Glomerular visceral epithelial cell (primary cell): ENCODE data around the gene TET2.
A peak's percentile ranks its signal among the peaks of the same experiment; 100 is the strongest.

Experiments
- DNase-seq: peaks from one replicate; pipeline ENCODE4 v3.0.0-alpha.2; 2016; ENCODE audit errors: extremely low spot score

The TET2 gene

GRCh38 chr4:105146276-105147015 is at the start of gene TET2:
Gene TET2, plus strand, starts transcription at chr4:105146876. Its CDS starts 87,067 bp downstream, at chr4:105233943.
- DNase-seq = peak; percentile 88

- DNase-seq = no peak
Observed at GRCh38 chr4:105102016-105102415, 44.7 kb upstream of the TET2 start.

GRCh38 chr4:105106426-105106825 is 40.2 kb upstream of the TET2 start:
- DNase-seq = no peak

GRCh38 chr4:105107095-105107856 is 39.4 kb upstream of the TET2 start:
- DNase-seq = no peak

GRCh38 chr4:105108971-105109370 is 37.7 kb upstream of the TET2 start:
- no peak for DNase-seq

- DNase-seq = no peak
Observed at GRCh38 chr4:105112274-105112673, 34.4 kb upstream of the TET2 start.

GRCh38 chr4:105113800-105114199 is 32.9 kb upstream of the TET2 start:
- DNase-seq = no peak

GRCh38 chr4:105116616-105117319 is 29.9 kb upstream of the TET2 start:
- no peak for DNase-seq

- no peak for DNase-seq
Observed at GRCh38 chr4:105119356-105119755, 27.3 kb upstream of the TET2 start.

- no peak for DNase-seq
Observed at GRCh38 chr4:105120626-105121025, 26.1 kb upstream of the TET2 start.

- DNase-seq = peak; percentile 73
Observed at GRCh38 chr4:105122350-105122749, 24.3 kb upstream of the TET2 start.

- DNase-seq = no peak
Observed at GRCh38 chr4:105126311-105127169, 20.1 kb upstream of the TET2 start.

GRCh38 chr4:105127170-105127445 is 19.6 kb upstream of the TET2 start:
- no peak for DNase-seq

GRCh38 chr4:105128208-105128607 is 18.5 kb upstream of the TET2 start:
- DNase-seq = no peak

- DNase-seq = no peak
Observed at GRCh38 chr4:105129286-105130040, 17.2 kb upstream of the TET2 start.

GRCh38 chr4:105130945-105131344 is 15.7 kb upstream of the TET2 start:
- DNase-seq = no peak

GRCh38 chr4:105133976-105134375 is 12.7 kb upstream of the TET2 start:
- no peak for DNase-seq

- DNase-seq = no peak
Observed at GRCh38 chr4:105135785-105136184, 10.9 kb upstream of the TET2 start.

GRCh38 chr4:105137121-105137875 is 9.4 kb upstream of the TET2 start:
- DNase-seq = no peak

- no peak for DNase-seq
Observed at GRCh38 chr4:105139646-105140045, 7.0 kb upstream of the TET2 start.
